D721Med (cell line): ENCODE data around the gene PCNT.
"Not testable (repeated sequence)": the region's sequence is repeated elsewhere in the genome, so short reads cannot be mapped to it uniquely, and the experiment has no call there.

Experiments used
- DNase-seq: peaks from one replicate; pipeline ENCODE4 v3.0.0; 2011; ENCODE audit warnings: low spot score; ENCODE audit not compliant: insufficient read length
- FAIRE-seq: peaks from 2 replicates; lab custom pipeline; 2011; peaks lifted over from hg19 to GRCh38; lab: Jason Lieb, UNC
- CTCF ChIP-seq: IDR thresholded peaks from 2 replicates; pipeline ENCODE4 v1.5.1; 2012; ENCODE audit warnings: mild to moderate bottlenecking, control low read depth; ENCODE audit not compliant: insufficient read depth; ENCODE audit errors: missing control alignments

Gene PCNT

GRCh38 chr21:46461909-46462308, 138.0 kb downstream of the PCNT start:
- TF ChIP-seq CTCF = no peak
- DNase-seq (no peak), FAIRE-seq (no peak)

GRCh38 chr21:46465153-46465552, 141.2 kb downstream of the PCNT start:
- DNase-seq, FAIRE-seq: not testable (repeated sequence)

GRCh38 chr21:46465651-46466050, 141.7 kb downstream of the PCNT start:
- no peak for TF ChIP-seq CTCF
- no peak for DNase-seq

GRCh38 chr21:46468108-46468774, 144.3 kb downstream of the PCNT start:
- FAIRE-seq (no peak), DNase-seq (no peak)
- TF ChIP-seq CTCF = no peak

More at GRCh38 chr21:46465651-46466050, 141.7 kb downstream of the PCNT start:
- no peak for FAIRE-seq

GRCh38 chr21:46469275-46469674, 145.3 kb downstream of the PCNT start:
- no peak for TF ChIP-seq CTCF
- no peak for FAIRE-seq

GRCh38 chr21:46471514-46471913, 147.6 kb downstream of the PCNT start:
- FAIRE-seq = no peak
- no peak for DNase-seq
- no peak for TF ChIP-seq CTCF

More at GRCh38 chr21:46469275-46469674, 145.3 kb downstream of the PCNT start:
- DNase-seq = no peak

- FAIRE-seq = no peak
- no peak for DNase-seq
- TF ChIP-seq CTCF = no peak
Measured at GRCh38 chr21:46472246-46472645, 148.3 kb downstream of the PCNT start.
